Measurements from ENCODE around the gene LIPI.
A peak's percentile ranks its signal among the peaks of the same experiment; 100 is the strongest.
"Not testable (repeated sequence)": the region's sequence is repeated elsewhere in the genome, so short reads cannot be mapped to it uniquely, and the experiment has no call there.

Gene LIPI

GRCh38 chr21:14210738-14211137 is at the start of gene LIPI:
Gene LIPI, minus strand, starts transcription at chr21:14210955. Its CDS starts 110 bp downstream, at chr21:14210845.
- DNase-seq (ENCODE audit: low read depth), result no peak

GRCh38 chr21:14260174-14260764 is 49.5 kb upstream of the LIPI start:
- DNase-seq (ENCODE audit: low read depth), result no peak

DNA sequence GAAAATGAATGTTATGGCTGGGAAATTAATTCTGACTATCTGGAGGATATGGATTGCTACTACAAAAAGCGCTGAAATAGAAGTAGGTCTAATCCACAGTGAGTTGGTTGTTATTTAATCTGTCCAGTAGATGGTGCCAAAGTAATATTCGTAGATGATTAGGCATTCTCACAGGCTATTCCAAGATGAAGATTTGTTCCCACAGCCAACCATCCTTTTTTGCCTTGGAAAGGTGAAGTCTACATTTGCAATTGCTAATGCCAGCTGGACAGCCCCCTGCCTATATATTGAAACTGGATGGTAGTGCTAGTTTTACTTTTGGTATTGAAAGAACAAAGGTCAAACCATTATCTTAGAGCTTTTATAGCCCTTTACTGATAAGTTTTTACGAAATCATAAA is 49.0 kb upstream of the LIPI start:
- DNase-seq (ENCODE audit: low read depth), result no peak

GRCh38 chr21:14251336-14251735 is 40.6 kb upstream of the LIPI start:
- no peak for DNase-seq (ENCODE audit: low read depth)

- DNase-seq (ENCODE audit: low read depth), result no peak
These were observed 35.0 kb upstream of the LIPI start for GRCh38 chr21:14245711-14246110.

- DNase-seq (ENCODE audit: low read depth), result no peak
These were observed 34.2 kb upstream of the LIPI start for GRCh38 chr21:14244911-14245310.

DNA sequence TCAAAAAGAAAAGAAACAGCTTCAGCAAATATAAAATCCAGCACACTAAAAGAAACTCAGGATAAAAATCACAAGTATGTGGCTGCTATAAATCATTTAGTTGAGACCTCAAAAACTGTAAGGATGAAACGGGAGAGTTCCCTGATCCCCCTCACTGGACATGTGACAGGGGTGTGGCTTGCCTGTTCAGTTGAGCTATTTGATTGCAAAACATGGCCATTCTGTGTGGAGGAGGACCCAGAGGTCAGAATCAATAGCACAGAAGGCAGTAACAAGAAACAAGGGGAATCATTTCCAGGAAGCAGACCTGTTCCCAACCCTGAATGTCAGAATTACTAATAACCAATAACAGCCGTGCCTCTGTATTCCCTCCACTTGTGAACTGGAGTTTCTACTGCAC is 33.1 kb upstream of the LIPI start:
- no peak for DNase-seq (ENCODE audit: low read depth)

DNA sequence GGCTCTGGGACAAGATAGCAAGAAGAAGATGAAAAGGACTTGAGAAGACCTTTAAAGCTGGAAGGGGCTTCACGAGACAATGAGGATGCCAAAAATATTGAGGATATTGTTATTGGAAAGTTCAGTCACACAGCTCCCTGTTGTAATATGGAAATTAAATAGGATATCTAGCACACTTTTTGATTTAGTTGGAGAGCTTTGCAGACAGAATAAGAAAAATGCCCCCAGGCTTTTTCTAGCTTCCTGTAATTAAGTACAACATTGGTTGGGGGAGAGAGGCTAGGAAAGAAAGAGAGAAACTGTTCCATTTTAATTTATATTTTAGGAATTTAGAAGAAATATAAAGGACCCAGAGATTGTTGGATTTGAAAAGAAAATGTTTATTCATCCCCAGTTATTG is 32.7 kb upstream of the LIPI start:
- DNase-seq (ENCODE audit: low read depth), result no peak

GRCh38 chr21:14241297-14241696 is 30.5 kb upstream of the LIPI start:
- no peak for DNase-seq (ENCODE audit: low read depth)

- no peak for DNase-seq (ENCODE audit: low read depth)
These were observed 28.5 kb upstream of the LIPI start for GRCh38 chr21:14239281-14239680.

DNA sequence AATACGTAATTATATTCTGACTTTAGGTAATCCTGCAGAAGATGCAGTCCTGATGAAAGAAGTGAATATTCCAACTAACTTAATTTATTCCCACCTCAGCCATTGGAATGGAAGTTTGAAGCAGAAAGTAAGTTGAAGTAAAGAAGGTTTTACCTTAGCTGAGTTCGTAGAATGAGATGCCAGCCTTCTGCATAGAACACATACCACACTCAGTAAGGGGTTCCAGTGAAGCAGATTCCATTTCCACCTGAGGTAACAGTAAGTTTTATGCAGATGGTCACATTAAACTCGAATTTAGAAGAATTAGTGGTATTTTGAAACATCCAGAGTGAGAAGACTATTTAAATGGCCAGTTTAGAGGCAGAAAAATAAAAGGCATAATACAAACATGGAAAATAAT is 25.4 kb upstream of the LIPI start:
- no peak for DNase-seq (ENCODE audit: low read depth)

- no peak for DNase-seq (ENCODE audit: low read depth)
These were observed 24.3 kb upstream of the LIPI start for GRCh38 chr21:14235101-14235500.

GRCh38 chr21:14229399-14229798 is 18.6 kb upstream of the LIPI start:
- no peak for DNase-seq (ENCODE audit: low read depth)

DNA sequence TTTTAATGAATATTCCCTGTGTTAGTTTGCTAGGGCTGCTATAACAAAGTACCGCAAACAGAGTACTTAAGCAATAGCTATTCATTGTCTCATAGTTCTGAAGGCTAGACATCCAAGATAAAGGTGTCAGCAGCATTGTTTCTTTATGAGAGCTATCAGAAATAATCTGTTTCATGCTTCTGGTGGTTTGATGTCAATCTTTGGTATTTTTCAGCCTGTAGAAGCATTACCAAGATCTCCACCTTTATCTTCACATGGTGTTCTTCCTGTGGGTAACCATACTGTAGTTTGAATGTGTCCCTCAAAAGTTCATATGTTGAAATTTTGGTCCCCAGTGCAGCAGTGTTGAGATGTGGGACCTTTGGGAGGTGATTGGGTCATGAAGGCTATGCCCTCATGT is 12.6 kb upstream of the LIPI start:
- DNase-seq (ENCODE audit: low read depth), result no peak

- DNase-seq (ENCODE audit: low read depth), result peak; percentile 55
These were observed 5.4 kb upstream of the LIPI start, which contains the start of gene RBM11 for GRCh38 chr21:14215971-14216641. Gene RBM11, plus strand, starts transcription at chr21:14216157. Its CDS starts 30 bp downstream, at chr21:14216187.

DNA sequence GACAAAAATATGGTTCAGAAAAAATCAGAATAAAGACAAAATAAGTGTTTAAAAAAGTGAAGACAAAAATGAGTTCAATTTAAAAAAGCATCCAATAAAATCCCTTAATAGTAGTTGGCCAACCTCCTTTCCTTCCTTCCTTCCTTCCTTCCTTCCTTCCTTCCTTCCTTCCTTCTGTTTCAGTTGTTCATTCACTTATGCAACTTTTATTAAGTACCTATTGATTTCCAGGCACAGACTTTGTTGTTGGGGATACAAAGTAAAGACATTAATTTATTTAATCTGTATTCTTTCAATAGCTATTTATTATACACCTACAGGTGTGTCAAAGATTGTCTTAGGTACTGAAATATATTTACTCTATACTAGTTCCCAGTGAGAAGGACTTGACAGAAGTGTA is 2.4 kb upstream of the LIPI start:
- no peak for DNase-seq (ENCODE audit: low read depth)

GRCh38 chr21:14206222-14206621 is 4.5 kb downstream of the LIPI start:
- DNase-seq (ENCODE audit: low read depth), result no peak

- DNase-seq (ENCODE audit: low read depth), result not testable (repeated sequence)
These were observed 44.1 kb downstream of the LIPI start for GRCh38 chr21:14166463-14167223.

- DNase-seq (ENCODE audit: low read depth), result no peak
These were observed 66.8 kb downstream of the LIPI start for GRCh38 chr21:14143999-14144398.

GRCh38 chr21:14124266-14124665 is 86.5 kb downstream of the LIPI start:
- no peak for DNase-seq (ENCODE audit: low read depth)

GRCh38 chr21:14121719-14122118 is 89.0 kb downstream of the LIPI start:
- DNase-seq (ENCODE audit: low read depth), result no peak

- DNase-seq (ENCODE audit: low read depth), result no peak
These were observed 90.5 kb downstream of the LIPI start for GRCh38 chr21:14120091-14120734.

DNA sequence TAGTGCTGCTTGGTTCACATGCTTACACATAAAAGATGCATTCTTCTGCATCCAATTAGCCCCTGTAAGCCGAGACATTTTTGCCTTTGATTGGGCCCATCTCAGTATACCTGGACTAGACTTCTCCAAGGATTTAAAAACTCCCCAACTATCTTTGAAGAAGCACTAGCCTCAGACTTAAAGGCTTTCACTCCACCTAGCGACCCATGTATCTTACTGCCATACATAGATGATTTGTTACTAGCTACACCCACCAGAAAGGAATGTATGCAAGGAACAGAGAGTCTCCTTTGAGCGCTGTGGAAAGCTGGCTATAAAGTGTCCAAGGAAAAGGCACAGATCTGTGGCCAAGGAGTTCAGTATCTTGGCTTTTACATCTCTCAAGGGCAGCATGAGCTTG is 91.7 kb downstream of the LIPI start:
- no peak for DNase-seq (ENCODE audit: low read depth)

Data from stimulated activated CD8-positive, alpha-beta memory T cell treated with anti-CD3 and anti-CD28 coated beads, Interleukin-15, amount 100 ng/mL, for 1 hour (primary cell).